ENCODE measurements around the gene RSAD1.

- TF ChIP-seq, protein P1, sequence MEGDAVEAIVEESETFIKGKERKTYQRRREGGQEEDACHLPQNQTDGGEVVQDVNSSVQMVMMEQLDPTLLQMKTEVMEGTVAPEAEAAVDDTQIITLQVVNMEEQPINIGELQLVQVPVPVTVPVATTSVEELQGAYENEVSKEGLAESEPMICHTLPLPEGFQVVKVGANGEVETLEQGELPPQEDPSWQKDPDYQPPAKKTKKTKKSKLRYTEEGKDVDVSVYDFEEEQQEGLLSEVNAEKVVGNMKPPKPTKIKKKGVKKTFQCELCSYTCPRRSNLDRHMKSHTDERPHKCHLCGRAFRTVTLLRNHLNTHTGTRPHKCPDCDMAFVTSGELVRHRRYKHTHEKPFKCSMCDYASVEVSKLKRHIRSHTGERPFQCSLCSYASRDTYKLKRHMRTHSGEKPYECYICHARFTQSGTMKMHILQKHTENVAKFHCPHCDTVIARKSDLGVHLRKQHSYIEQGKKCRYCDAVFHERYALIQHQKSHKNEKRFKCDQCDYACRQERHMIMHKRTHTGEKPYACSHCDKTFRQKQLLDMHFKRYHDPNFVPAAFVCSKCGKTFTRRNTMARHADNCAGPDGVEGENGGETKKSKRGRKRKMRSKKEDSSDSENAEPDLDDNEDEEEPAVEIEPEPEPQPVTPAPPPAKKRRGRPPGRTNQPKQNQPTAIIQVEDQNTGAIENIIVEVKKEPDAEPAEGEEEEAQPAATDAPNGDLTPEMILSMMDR (IDR thresholded peaks at IDR 0.05; ENCODE audit: low read length) = no peak
- TF ChIP-seq EZH2phosphoT487 (IDR thresholded peaks at IDR 0.05; ENCODE audit: low read length) (no peak), EZH2 (optimal IDR thresholded peaks at IDR 0.05; ENCODE audit: low read depth, low read length) (no peak)
These were observed 4.6 kb downstream of the RSAD1 start for GRCh38 chr17:50483266-50483665.
